SH-SY5Y (cell line): ENCODE measurements around the gene LILRB1.

ENCODE experiments used
- GATA2 ChIP-seq: IDR thresholded peaks from 2 replicates; pipeline ENCODE4 v1.6.1; 2011; ENCODE audit warnings: mild to moderate bottlenecking, low read depth, low read length
- GATA3 ChIP-seq: IDR thresholded peaks from 2 replicates; pipeline ENCODE4 v1.6.1; 2011; ENCODE audit warnings: low read depth, mild to moderate bottlenecking, low read length, moderate library complexity

DNA sequence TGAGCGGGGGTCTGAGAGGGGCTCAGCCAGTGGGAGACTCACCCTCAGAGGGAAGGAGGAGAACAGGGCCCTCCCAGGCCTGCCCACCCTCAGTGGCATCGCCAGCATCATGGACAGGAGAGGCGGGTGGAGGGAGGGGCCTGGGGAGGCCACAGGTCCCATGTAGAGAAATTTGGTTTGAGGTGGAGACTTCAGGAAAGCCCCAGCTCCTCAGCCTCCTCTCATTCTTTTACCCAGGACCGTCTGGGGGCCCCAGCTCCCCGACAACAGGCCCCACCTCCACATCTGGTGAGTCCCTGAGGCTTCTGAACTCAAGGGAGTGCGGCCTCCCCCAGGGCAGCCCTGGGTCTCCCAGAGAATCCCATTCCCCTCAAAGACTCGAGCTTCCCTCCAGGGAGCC lies 3.1 kb downstream of the LILRB1 start:
- TF ChIP-seq GATA3 (no peak), GATA2 (no peak)
